CD4-positive, alpha-beta T cell treated with Interleukin-10 for 1 hour (primary cell): ENCODE measurements around the gene RALGAPA2.

ENCODE experiments used
- DNase-seq: peaks from one replicate; pipeline ENCODE4 v3.0.0-alpha.2; 2020

RALGAPA2 gene

GRCh38 chr20:20528861-20529260 lies 183.6 kb downstream of the RALGAPA2 start:
- DNase-seq, result no peak

- DNase-seq, result no peak
Measured at GRCh38 chr20:20527661-20528060, 184.8 kb downstream of the RALGAPA2 start.

GRCh38 chr20:20525756-20526155 lies 186.7 kb downstream of the RALGAPA2 start:
- DNase-seq, result no peak

GRCh38 chr20:20525214-20525613 lies 187.2 kb downstream of the RALGAPA2 start:
- DNase-seq, result no peak

GRCh38 chr20:20524756-20525155 lies 187.7 kb downstream of the RALGAPA2 start:
- no peak for DNase-seq

GRCh38 chr20:20521736-20522135 lies 190.7 kb downstream of the RALGAPA2 start:
- DNase-seq, result no peak

- DNase-seq, result no peak
Measured at GRCh38 chr20:20520776-20521175, 191.7 kb downstream of the RALGAPA2 start.

- no peak for DNase-seq
Measured at GRCh38 chr20:20519269-20519668, 193.2 kb downstream of the RALGAPA2 start.

GRCh38 chr20:20518263-20518662 lies 194.2 kb downstream of the RALGAPA2 start:
- no peak for DNase-seq

GRCh38 chr20:20517296-20517695 lies 195.1 kb downstream of the RALGAPA2 start:
- DNase-seq, result no peak

GRCh38 chr20:20513720-20514119 lies 198.7 kb downstream of the RALGAPA2 start:
- no peak for DNase-seq

- DNase-seq, result no peak
Measured at GRCh38 chr20:20505554-20505953, 206.9 kb downstream of the RALGAPA2 start.

- no peak for DNase-seq
Measured at GRCh38 chr20:20503777-20504530, 208.5 kb downstream of the RALGAPA2 start.

- no peak for DNase-seq
Measured at GRCh38 chr20:20501128-20501527, 211.3 kb downstream of the RALGAPA2 start.

- DNase-seq, result no peak
Measured at GRCh38 chr20:20500312-20500711, 212.1 kb downstream of the RALGAPA2 start.

- no peak for DNase-seq
Measured at GRCh38 chr20:20499439-20499838, 213.0 kb downstream of the RALGAPA2 start.

- DNase-seq, result no peak
Measured at GRCh38 chr20:20498076-20498861, 214.2 kb downstream of the RALGAPA2 start.

- no peak for DNase-seq
Measured at GRCh38 chr20:20497242-20497978, 215.0 kb downstream of the RALGAPA2 start.

GRCh38 chr20:20495729-20496503 lies 216.5 kb downstream of the RALGAPA2 start:
- no peak for DNase-seq

- no peak for DNase-seq
Measured at GRCh38 chr20:20493701-20494100, 218.7 kb downstream of the RALGAPA2 start.

GRCh38 chr20:20492521-20493332 lies 219.7 kb downstream of the RALGAPA2 start:
- no peak for DNase-seq

GRCh38 chr20:20491784-20492264 lies 220.6 kb downstream of the RALGAPA2 start:
- no peak for DNase-seq
